HG02870 (cell line): ENCODE measurements around the gene PTPRB.

Source experiments
- ATAC-seq: cut with Tn5 transposase; IDR thresholded peaks from one replicate; pipeline ENCODE4 v1.9.1; 2021; ENCODE audit warnings: mild to moderate bottlenecking, moderate library complexity; ENCODE audit not compliant: unreplicated experiment

The PTPRB gene

GRCh38 chr12:70644861-70645260, 7.6 kb upstream of the PTPRB start:
- ATAC-seq: no peak

GRCh38 chr12:70643939-70644338, 6.7 kb upstream of the PTPRB start:
- ATAC-seq: no peak

GRCh38 chr12:70641691-70642090, 4.5 kb upstream of the PTPRB start:
- no peak for ATAC-seq

- no peak for ATAC-seq
Measured at GRCh38 chr12:70640901-70641300, 3.7 kb upstream of the PTPRB start.

DNA sequence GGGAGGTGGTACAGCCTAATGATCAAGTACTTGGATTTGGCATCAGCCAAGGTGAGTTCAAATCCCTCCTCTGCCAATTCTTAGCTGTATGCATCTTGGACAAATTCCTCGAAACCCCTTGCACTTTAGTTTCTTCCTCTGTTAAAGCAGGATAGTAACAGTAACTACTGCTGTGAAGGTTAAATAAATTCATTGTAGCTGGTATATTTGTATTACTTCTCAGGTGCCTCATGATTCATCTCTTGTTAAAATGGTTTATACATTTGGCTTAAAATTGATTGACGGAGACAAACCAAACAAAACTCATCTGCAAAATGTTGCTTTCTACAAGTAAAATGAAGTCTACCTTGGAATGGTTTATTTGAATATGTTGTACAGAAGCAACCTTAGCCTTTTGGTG, 2.3 kb upstream of the PTPRB start:
- no peak for ATAC-seq

- no peak for ATAC-seq
Measured at GRCh38 chr12:70638639-70639360, 1.6 kb upstream of the PTPRB start.

GRCh38 chr12:70635755-70636154, 1.5 kb downstream of the PTPRB start:
- ATAC-seq: no peak

DNA sequence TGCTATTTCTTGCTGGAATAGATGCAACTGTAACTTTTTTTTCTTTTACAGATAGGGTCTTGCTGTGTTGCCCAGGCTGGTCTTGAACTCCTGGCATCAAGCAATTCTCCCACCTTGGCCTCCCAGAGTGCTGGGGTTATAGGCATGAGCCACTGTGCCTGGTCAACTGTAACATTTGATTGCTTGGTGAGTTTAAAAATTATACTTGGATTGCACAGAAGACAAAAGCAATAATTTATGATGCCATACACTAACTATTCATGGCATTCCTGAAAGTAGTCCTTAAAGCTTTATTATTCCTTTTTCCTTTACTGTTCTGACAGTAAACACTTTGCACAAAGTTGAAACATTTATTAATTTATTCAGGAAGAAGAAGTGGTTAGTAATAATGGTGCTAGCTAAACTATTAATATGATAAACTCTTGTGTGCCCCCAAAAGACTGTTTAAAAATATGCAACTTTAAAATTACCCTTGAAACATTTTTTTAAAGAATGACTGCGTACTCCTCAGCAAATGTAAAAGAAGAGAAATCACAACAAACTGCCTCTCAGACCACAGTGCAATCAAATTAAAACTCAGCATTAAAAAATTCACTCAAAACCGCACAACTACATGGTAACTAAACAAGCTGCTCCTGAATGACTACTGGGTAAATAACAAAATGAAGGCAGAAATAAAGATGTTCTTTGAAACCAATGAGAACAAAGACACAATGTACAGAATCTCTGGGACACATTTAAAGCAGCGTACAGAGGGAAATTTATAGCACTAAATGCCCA, 8.3 kb downstream of the PTPRB start:
- no peak for ATAC-seq

DNA sequence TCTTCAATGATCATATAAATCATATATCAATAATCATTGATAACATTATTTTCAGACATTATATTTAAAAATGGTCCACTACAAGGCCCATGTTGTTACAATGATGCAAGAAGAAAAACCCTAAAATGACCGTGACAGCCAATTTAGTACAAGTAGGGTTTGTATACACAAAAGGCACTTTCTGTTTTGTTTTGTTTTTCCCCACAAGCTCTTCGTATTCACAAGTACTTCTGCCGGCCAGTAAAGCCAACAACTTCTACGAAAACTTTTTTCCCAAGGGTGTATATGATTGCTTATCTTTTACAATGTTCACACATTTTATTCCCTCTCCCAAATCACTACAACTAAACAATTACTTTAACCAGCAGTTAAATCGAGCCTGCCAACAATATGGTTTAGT, 9.6 kb downstream of the PTPRB start:
- no peak for ATAC-seq

GRCh38 chr12:70626180-70626579, 11.0 kb downstream of the PTPRB start:
- no peak for ATAC-seq

GRCh38 chr12:70619471-70620152, 17.6 kb downstream of the PTPRB start:
- ATAC-seq: no peak

- ATAC-seq: no peak
Measured at GRCh38 chr12:70618371-70618770, 18.9 kb downstream of the PTPRB start.

- no peak for ATAC-seq
Measured at GRCh38 chr12:70617450-70617849, 19.8 kb downstream of the PTPRB start.

- ATAC-seq: no peak
Measured at GRCh38 chr12:70615174-70615866, 21.9 kb downstream of the PTPRB start.

GRCh38 chr12:70609739-70610491, 27.3 kb downstream of the PTPRB start:
- ATAC-seq: no peak

GRCh38 chr12:70609203-70609602, 28.0 kb downstream of the PTPRB start:
- no peak for ATAC-seq

- no peak for ATAC-seq
Measured at GRCh38 chr12:70608184-70608583, 29.0 kb downstream of the PTPRB start.

GRCh38 chr12:70607107-70607506, 30.1 kb downstream of the PTPRB start:
- no peak for ATAC-seq

GRCh38 chr12:70605976-70606375, 31.3 kb downstream of the PTPRB start:
- ATAC-seq: no peak

DNA sequence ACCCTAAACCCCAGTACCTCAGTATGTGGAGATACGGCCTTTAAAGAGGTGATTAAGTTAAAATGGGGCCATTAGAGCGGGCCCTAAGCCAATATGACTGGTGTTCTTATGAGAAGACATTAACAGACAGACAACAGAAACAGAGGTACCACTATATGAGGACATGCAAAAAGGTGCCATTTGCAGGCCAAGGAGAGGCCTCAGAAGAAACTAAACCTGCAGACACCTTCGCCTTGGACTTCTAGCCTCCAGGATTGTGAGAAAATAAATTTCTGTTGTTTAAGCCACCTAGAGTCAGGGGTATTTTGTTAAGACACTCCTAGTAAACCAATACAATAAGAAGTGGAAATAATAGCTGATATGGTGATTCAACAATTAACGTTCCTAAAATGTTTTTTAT, 32.6 kb downstream of the PTPRB start:
- ATAC-seq: no peak

- ATAC-seq: no peak
Measured at GRCh38 chr12:70603044-70603443, 34.2 kb downstream of the PTPRB start.
